Esophagus squamous epithelium (tissue), 5 donors: ENCODE data around the gene ARHGEF40. TPM values are rescaled to one million over a fixed set of nuclear protein-coding genes. Genes with fewer than 3 reads are reported as not detected.

Source experiments
- DNase-seq: peaks from one replicate; lab custom pipeline; 2025; lab: John Stamatoyannopoulos, UW
- H3K27ac ChIP-seq, 4 donors: fragments of 200-600 bp; sonication (generic); one replicate each; pipeline ENCODE4 v1.5.1; 2016 to 2019; ENCODE audit warnings: mild to moderate bottlenecking in 1 of 4
- H3K27me3 ChIP-seq, 4 donors: fragments of 200-600 bp; sonication (generic); 1 replicate in 3 of 4; 2 replicates in 1 of 4; pipeline versions ENCODE4 v1.5.1 to v1.6.0; 2017 to 2021; ENCODE audit warnings: antibody characterized with exemption in 1 of 4
- H3K36me3 ChIP-seq, 3 donors: fragments of 200-600 bp; sonication (generic); one replicate each; pipeline ENCODE4 v1.5.1; 2016 to 2019
- H3K4me1 ChIP-seq, 3 donors: fragments of 200-600 bp; sonication (generic); one replicate each; pipeline ENCODE4 v1.5.1; 2017 to 2019
- H3K4me3 ChIP-seq, 4 donors: fragments of 200-600 bp; sonication (generic); 1 replicate in 3 of 4; 2 replicates in 1 of 4; pipeline ENCODE4 v1.5.1; 2016 to 2019; ENCODE audit warnings: mild to moderate bottlenecking in 2 of 4, moderate library complexity in 1 of 4
- H3K9me3 ChIP-seq, 3 donors: fragments of 200-600 bp; sonication (generic); one replicate each; pipeline ENCODE4 v1.5.1; 2016 to 2019
- POLR2A ChIP-seq, 4 donors: fragments of 450-650 bp; IDR thresholded peaks; one replicate each; pipeline ENCODE4 v1.6.1; 2017; ENCODE audit warnings: antibody characterized with exemption in 4 of 4, mild to moderate bottlenecking in 4 of 4, moderate library complexity in 3 of 4
- WGBS, 2 donors: methylation state at CpG; one replicate each; pipeline ENCODE4 v1.1.5; 2018; 5-methylcytosine and 5-hydroxymethylcytosine counted together
- intact Hi-C: fragments of 100-400 bp; cut with DNase I; formaldehyde crosslinking; loops from one replicate; pipeline ENCODE4 v1.15.0; 2022
- total RNA-seq, 4 donors: library from RNA; depleted of rRNA; stranded (reverse); fragments of >200 nt; gene quantifications; one replicate each; pipeline ENCODE4 v1.1.0, GENCODE V29; 2016
- TF ChIP-seq, protein P1 (sequence below), 6 experiments: fragments of 450-650 bp in 4 of 6; fragments of 200-600 bp in 2 of 6; sonication (generic) in 2 of 6; IDR thresholded peaks; one replicate each; pipeline ENCODE4 v1.5.1; 2016 to 2019; ENCODE audit warnings: antibody characterized with exemption in 6 of 6, mild to moderate bottlenecking in 4 of 6, moderate library complexity in 4 of 6
- donor health status: DM: yes; HTN: yes; CAD: no.

Gene ARHGEF40
- 10 to 100 TPM in 1 of 4 donors, 1 to 10 TPM in 3; 1.3 to 10.3 (median 3.6) TPM for total RNA-seq

GRCh38 chr14:21070083-21070609 lies at the start of gene ARHGEF40:
ARHGEF40 (plus strand) TSS chr14:21070304; CDS start chr14:21070397, 93 bp downstream.
- intact Hi-C loops = no loop called here
- peak in 1 of 4 donors; percentile 19 for TF ChIP-seq POLR2A (IDR thresholded peaks at IDR 0.05)
- TF ChIP-seq, protein P1, sequence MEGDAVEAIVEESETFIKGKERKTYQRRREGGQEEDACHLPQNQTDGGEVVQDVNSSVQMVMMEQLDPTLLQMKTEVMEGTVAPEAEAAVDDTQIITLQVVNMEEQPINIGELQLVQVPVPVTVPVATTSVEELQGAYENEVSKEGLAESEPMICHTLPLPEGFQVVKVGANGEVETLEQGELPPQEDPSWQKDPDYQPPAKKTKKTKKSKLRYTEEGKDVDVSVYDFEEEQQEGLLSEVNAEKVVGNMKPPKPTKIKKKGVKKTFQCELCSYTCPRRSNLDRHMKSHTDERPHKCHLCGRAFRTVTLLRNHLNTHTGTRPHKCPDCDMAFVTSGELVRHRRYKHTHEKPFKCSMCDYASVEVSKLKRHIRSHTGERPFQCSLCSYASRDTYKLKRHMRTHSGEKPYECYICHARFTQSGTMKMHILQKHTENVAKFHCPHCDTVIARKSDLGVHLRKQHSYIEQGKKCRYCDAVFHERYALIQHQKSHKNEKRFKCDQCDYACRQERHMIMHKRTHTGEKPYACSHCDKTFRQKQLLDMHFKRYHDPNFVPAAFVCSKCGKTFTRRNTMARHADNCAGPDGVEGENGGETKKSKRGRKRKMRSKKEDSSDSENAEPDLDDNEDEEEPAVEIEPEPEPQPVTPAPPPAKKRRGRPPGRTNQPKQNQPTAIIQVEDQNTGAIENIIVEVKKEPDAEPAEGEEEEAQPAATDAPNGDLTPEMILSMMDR (IDR thresholded peaks at IDR 0.05) = no peak
- Histone ChIP-seq H3K4me1 (peaks cover 23 to 49% (median 29%) of the 10 kb centered on the region in 3 donors), H3K27me3 (peaks cover 0 to 33% (median 0%) of the 10 kb centered on the region in 4 donors), H3K4me3 (peak within 1 kb of the TSS; percentile 45 to 85 (median 66)), H3K36me3 (peaks cover 0 to 17% (median 0%) of the 10 kb centered on the region in 3 donors), H3K27ac (peak within 1 kb of the TSS; percentile 75 to 91 (median 86)), H3K9me3 (no peaks in the 10 kb centered on the region)
- no peak for DNase-seq
- WGBS, 2 donors = 1% methylated on average over 13 to 30 of the region's 63 CpGs

DNA sequence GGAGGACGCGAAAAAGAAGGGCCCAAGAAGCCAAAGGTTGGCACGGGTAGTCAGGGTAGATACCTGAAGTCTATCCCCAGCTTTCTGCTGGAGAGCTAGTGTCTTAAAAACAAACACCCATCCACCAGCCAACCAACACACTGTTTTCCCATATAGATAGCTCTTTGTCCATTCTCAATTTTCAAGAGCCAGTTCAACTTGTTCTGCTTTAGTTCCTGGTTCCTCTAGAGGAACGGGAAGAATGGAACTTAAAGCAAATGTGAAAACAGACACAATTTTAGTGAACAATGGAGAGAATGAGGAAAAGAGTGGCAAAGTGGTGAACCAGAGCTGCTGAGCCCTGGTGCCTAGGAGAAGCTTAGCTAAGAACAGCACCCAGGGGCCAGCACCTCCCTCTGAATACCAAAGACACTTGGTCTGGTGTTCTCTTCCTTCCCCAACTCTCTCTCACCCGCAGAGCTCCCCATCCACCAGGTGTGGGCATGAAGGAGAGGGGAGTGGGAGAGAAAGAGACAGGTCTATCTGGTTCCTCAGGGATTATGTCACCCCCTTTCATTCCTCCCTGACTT lies 49.0 kb upstream of the ARHGEF40 start:
- Histone ChIP-seq H3K4me3 (no peak overlapping the region), H3K36me3 (peaks cover 16 to 60% (median 23%) of the 10 kb centered on the region in 3 donors), H3K27me3 (no peaks in the 10 kb centered on the region), H3K27ac (peak overlapping the region; percentile 22 to 95 (median 66)), H3K4me1 (peaks cover 12 to 66% (median 19%) of the 10 kb centered on the region in 3 donors), H3K9me3 (no peaks in the 10 kb centered on the region)
- DNase-seq = no peak
- WGBS, 2 donors = 67 to 76% methylated on average over 5 of the region's 5 CpGs
- TF ChIP-seq, protein P1 (IDR thresholded peaks at IDR 0.05) = no peak
- TF ChIP-seq POLR2A (IDR thresholded peaks at IDR 0.05) = no peak
- intact Hi-C loops = no loop called here

GRCh38 chr14:21022686-21023085 lies 47.4 kb upstream of the ARHGEF40 start:
- H3K36me3 ChIP-seq = peaks cover 13 to 48% (median 18%) of the 10 kb centered on the region in 3 donors
- peak overlapping the region; percentile 81 to 95 (median 90) for H3K27ac ChIP-seq
- intact Hi-C loops = no loop called here
- WGBS, 2 donors = 72 to 83% methylated on average over 5 of the region's 5 CpGs
- H3K27me3 ChIP-seq = no peaks in the 10 kb centered on the region
- no peak for DNase-seq
- TF ChIP-seq, protein P1 (IDR thresholded peaks at IDR 0.05) = no peak
- no peak for TF ChIP-seq POLR2A (IDR thresholded peaks at IDR 0.05)
- peak overlapping the region; percentile 68 to 94 (median 80) for H3K4me3 ChIP-seq
- H3K4me1 ChIP-seq = peaks cover 12 to 72% (median 25%) of the 10 kb centered on the region in 3 donors
- H3K9me3 ChIP-seq = no peaks in the 10 kb centered on the region

DNA sequence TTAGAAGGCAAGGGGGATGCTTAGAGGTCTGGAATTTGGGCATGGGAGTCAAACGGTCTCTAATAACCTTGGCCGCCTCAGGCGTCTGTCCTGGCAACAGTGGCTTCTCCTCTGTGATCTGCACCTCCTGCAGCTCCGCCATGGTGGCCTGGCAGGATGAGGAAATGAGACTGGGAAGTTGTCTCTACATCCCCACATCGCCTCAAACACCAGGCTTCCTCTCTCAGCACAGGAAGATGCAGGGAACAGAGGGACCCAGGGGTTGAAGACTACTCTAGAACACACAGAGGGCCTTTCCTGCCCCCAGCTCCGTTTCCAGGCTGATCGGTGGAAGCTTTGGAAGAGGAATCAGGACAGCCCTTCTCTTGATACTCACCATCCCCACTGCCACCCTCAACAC lies 46.9 kb upstream of the ARHGEF40 start:
- intact Hi-C loops = no loop called here
- 55 to 80% methylated on average over 5 to 6 of the region's 7 CpGs for WGBS, 2 donors

More for the DNA sequence above, 46.9 kb upstream of the ARHGEF40 start:
- Histone ChIP-seq H3K9me3 (no peaks in the 10 kb centered on the region), H3K36me3 (peaks cover 12 to 43% (median 13%) of the 10 kb centered on the region in 3 donors), H3K27me3 (no peaks in the 10 kb centered on the region), H3K27ac (peak overlapping the region; percentile 81 to 95 (median 90)), H3K4me3 (peak overlapping the region; percentile 68 to 94 (median 80)), H3K4me1 (peaks cover 12 to 67% (median 25%) of the 10 kb centered on the region in 3 donors)
- no peak for TF ChIP-seq POLR2A (IDR thresholded peaks at IDR 0.05)
- TF ChIP-seq, protein P1 (IDR thresholded peaks at IDR 0.05) = no peak
- DNase-seq = no peak
